H1 (cell line): ENCODE data around the gene FABP6. TPM values are rescaled to one million over a fixed set of nuclear protein-coding genes. Genes with fewer than 3 reads are reported as not detected.
"Not testable (repeated sequence)": the region's sequence is repeated elsewhere in the genome, so short reads cannot be mapped to it uniquely, and the experiment has no call there.

Experiments
- CTCF ChIA-PET: fragments of 300-600 bp; sonication (Branson Sonifier 250); formaldehyde crosslinking; loops from one replicate; lab custom pipeline; 2021; ENCODE audit not compliant: partially characterized antibody; lab: Charles Lee
- POLR2A ChIA-PET: fragments of 300-600 bp; sonication (Branson Sonifier 250); formaldehyde crosslinking; loops from one replicate; lab custom pipeline; 2021; ENCODE audit warnings: inconsistent platforms; ENCODE audit not compliant: partially characterized antibody; lab: Charles Lee
- DNase-seq, 2 experiments: peaks; one replicate each; pipeline versions ENCODE4 v3.0.0 to v3.0.0-alpha.2; 2010 to 2022; ENCODE audit warnings: low spot score in 2 of 2, low read depth in 1 of 2, mixed read lengths in 1 of 2
- FAIRE-seq: peaks from 2 replicates; lab custom pipeline; 2011; peaks lifted over from hg19 to GRCh38; lab: Jason Lieb, UNC
- H2AFZ ChIP-seq: 2 replicates; pipeline ENCODE4 v1.8.1; 2012; ENCODE audit warnings: low read length, inconsistent platforms
- H2AK5ac ChIP-seq: 2 replicates; pipeline ENCODE4 v1.6.1; 2013; ENCODE audit warnings: low read depth, low read length
- H2BK120ac ChIP-seq: replicated peaks from 2 replicates; pipeline ENCODE3; 2013; ENCODE audit warnings: low read depth, low read length, inconsistent platforms
- H2BK12ac ChIP-seq: 2 replicates; pipeline ENCODE4 v1.6.1; 2013; ENCODE audit warnings: low read depth, low read length
- H2BK15ac ChIP-seq: 2 replicates; pipeline ENCODE4 v1.6.1; 2013; ENCODE audit warnings: low read length
- H2BK20ac ChIP-seq: 2 replicates; pipeline ENCODE4 v1.6.1; 2013; ENCODE audit warnings: low read length
- H2BK5ac ChIP-seq: 2 replicates; pipeline ENCODE4 v1.6.1; 2013; ENCODE audit warnings: low read depth, low read length
- H3K14ac ChIP-seq: 2 replicates; pipeline ENCODE4 v1.6.1; 2013; ENCODE audit warnings: inconsistent platforms; ENCODE audit not compliant: insufficient read length
- H3K18ac ChIP-seq: 2 replicates; pipeline ENCODE4 v1.6.1; 2013; ENCODE audit warnings: low read length; ENCODE audit errors: extremely low read depth
- H3K23ac ChIP-seq: 2 replicates; pipeline ENCODE4 v1.6.1; 2013; ENCODE audit warnings: inconsistent platforms; ENCODE audit not compliant: insufficient read length
- H3K23me2 ChIP-seq: 2 replicates; pipeline ENCODE4 v1.6.1; 2013; ENCODE audit warnings: low read depth, low read length
- H3K27ac ChIP-seq: 2 replicates; pipeline ENCODE4 v1.6.1; 2011; ENCODE audit warnings: low read depth, low read length, inconsistent platforms
- H3K27me3 ChIP-seq, 4 experiments: replicated peaks in 1 of 4; 1 replicate in 1 of 4; 2 replicates in 3 of 4; pipeline versions ENCODE4 v1.6.1 to v1.8.1; 2011 to 2013; ENCODE audit warnings: low read length in 3 of 4, mild to moderate bottlenecking in 3 of 4, inconsistent platforms in 2 of 4, mixed read lengths in 2 of 4, moderate library complexity in 1 of 4; ENCODE audit not compliant: control insufficient read depth in 3 of 4, insufficient read depth in 3 of 4; ENCODE audit errors: extremely low read depth in 1 of 4
- H3K36me3 ChIP-seq, 4 experiments: 2 replicates each; pipeline versions ENCODE4 v1.6.1 to v1.8.1; 2011 to 2013; ENCODE audit warnings: mild to moderate bottlenecking in 4 of 4, low read length in 3 of 4, moderate library complexity in 2 of 4, control low read depth in 1 of 4, inconsistent platforms in 1 of 4; ENCODE audit not compliant: insufficient read depth in 4 of 4, control insufficient read depth in 2 of 4
- H3K4ac ChIP-seq: replicated peaks from 2 replicates; pipeline ENCODE3; 2013; ENCODE audit warnings: low read length, low read depth, mixed read lengths, inconsistent platforms; ENCODE audit not compliant: insufficient read length
- H3K4me1 ChIP-seq, 4 experiments: replicated peaks in 1 of 4; 1 replicate in 1 of 4; 2 replicates in 3 of 4; pipeline versions ENCODE4 v1.6.1 to v1.8.1; 2011 to 2013; ENCODE audit warnings: low read length in 3 of 4, inconsistent platforms in 2 of 4, mixed read lengths in 1 of 4; ENCODE audit not compliant: insufficient read depth in 4 of 4, control insufficient read depth in 3 of 4
- H3K4me2 ChIP-seq, 2 experiments: 2 replicates each; pipeline versions ENCODE4 v1.6.1 to v1.8.1; 2011 to 2013; ENCODE audit warnings: low read depth in 2 of 2, low read length in 2 of 2, control low read depth in 1 of 2, inconsistent platforms in 1 of 2, mild to moderate bottlenecking in 1 of 2; ENCODE audit not compliant: insufficient read depth in 1 of 2
- H3K4me3 ChIP-seq, 4 experiments: fragments of 200-600, 300-600 bp in 1 of 4; sonication (generic), shearing (Covaris generic), sonication (Bioruptor Twin) in 1 of 4; 2 replicates each; pipeline versions ENCODE4 v1.5.1 to v1.8.1; 2011 to 2016; ENCODE audit warnings: low read length in 4 of 4, low read depth in 3 of 4, control low read depth in 2 of 4, inconsistent platforms in 2 of 4, mild to moderate bottlenecking in 2 of 4, mixed read lengths in 1 of 4, moderate library complexity in 1 of 4; ENCODE audit not compliant: insufficient read depth in 2 of 4; ENCODE audit errors: extremely low read depth in 1 of 4
- H3K56ac ChIP-seq: replicated peaks from 2 replicates; pipeline ENCODE3; 2013; ENCODE audit warnings: low read depth, mild to moderate bottlenecking, mixed read lengths, low read length, inconsistent platforms; ENCODE audit not compliant: insufficient read length
- H3K79me1 ChIP-seq: 2 replicates; pipeline ENCODE4 v1.6.1; 2013; ENCODE audit warnings: low read depth, low read length, control low read depth
- H3K79me2 ChIP-seq, 2 experiments: 2 replicates each; pipeline versions ENCODE4 v1.6.1 to v1.8.1; 2012 to 2013; ENCODE audit warnings: low read length in 2 of 2, mild to moderate bottlenecking in 2 of 2, inconsistent platforms in 1 of 2; ENCODE audit not compliant: insufficient read depth in 2 of 2, control insufficient read depth in 1 of 2
- H3K9ac ChIP-seq, 4 experiments: replicated peaks in 1 of 4; 1 replicate in 1 of 4; 2 replicates in 3 of 4; pipeline versions ENCODE4 v1.6.1 to v1.8.1; 2011 to 2013; ENCODE audit warnings: low read depth in 3 of 4, low read length in 3 of 4, control low read depth in 2 of 4, mild to moderate bottlenecking in 2 of 4, moderate library complexity in 2 of 4, inconsistent platforms in 1 of 4; ENCODE audit errors: extremely low read depth in 1 of 4
- H3K9me3 ChIP-seq, 2 experiments: 2 replicates each; pipeline versions ENCODE4 v1.6.1 to v1.8.1; 2012 to 2013; ENCODE audit warnings: mild to moderate bottlenecking in 2 of 2, moderate library complexity in 2 of 2, control low read depth in 1 of 2, inconsistent platforms in 1 of 2, low read depth in 1 of 2, low read length in 1 of 2, mixed read lengths in 1 of 2; ENCODE audit not compliant: insufficient read depth in 2 of 2
- H4K20me1 ChIP-seq, 2 experiments: replicated peaks in 1 of 2; 2 replicates each; pipeline versions ENCODE3 to v1.8.1; 2011 to 2013; ENCODE audit warnings: inconsistent platforms in 2 of 2, low read length in 2 of 2, mild to moderate bottlenecking in 1 of 2; ENCODE audit not compliant: insufficient read depth in 2 of 2, control insufficient read depth in 1 of 2
- H4K5ac ChIP-seq: 2 replicates; pipeline ENCODE4 v1.6.1; 2013; ENCODE audit warnings: low read length, low read depth, mixed read lengths, inconsistent platforms; ENCODE audit not compliant: insufficient read length
- H4K8ac ChIP-seq: 2 replicates; pipeline ENCODE4 v1.8.0; 2013; ENCODE audit warnings: mild to moderate bottlenecking, moderate library complexity, low read length, inconsistent platforms; ENCODE audit not compliant: insufficient read depth; ENCODE audit errors: extremely low read depth
- H4K91ac ChIP-seq: replicated peaks from 2 replicates; pipeline ENCODE3; 2013; ENCODE audit warnings: low read length, mixed read lengths, inconsistent platforms; ENCODE audit not compliant: insufficient read length
- WGBS, 2 experiments: shearing (Covaris generic) in 1 of 2; methylation state at CpG; one replicate each; pipeline versions ENCODE4 v1.1.6 to v1.1.7; 2013 to 2015; ENCODE audit warnings: low lambda C conversion rate in 2 of 2, mixed read lengths in 2 of 2, inconsistent platforms in 1 of 2, low coverage in 1 of 2, missing lambda C conversion rate in 1 of 2; ENCODE audit not compliant: insufficient replicate concordance in 2 of 2, insufficient coverage in 1 of 2, insufficient read length in 1 of 2; ENCODE audit errors: extremely low coverage in 1 of 2, missing lambda C conversion rate in 1 of 2; 5-methylcytosine and 5-hydroxymethylcytosine counted together
- polyA plus RNA-seq, 7 experiments: library from polyadenylated mRNA; depleted of rRNA in 3 of 7; stranded (reverse) in 5 of 7; unstranded in 2 of 7; fragments of >200 nt in 5 of 7; fragments of 200-250 nt in 2 of 7; gene quantifications; 1 replicate in 5 of 7; 2 replicates in 1 of 7; 4 replicates in 1 of 7; pipeline versions ENCODE4 v1.2.1 to v1.2.3, GENCODE V29; 2011 to 2013; ENCODE audit warnings: missing spikeins in 2 of 7, mixed read lengths in 2 of 7
- total RNA-seq: library from RNA; stranded (reverse); fragmentation: NEBNext Ultra II Directional; extraction: Animal tissue kit (Norgen Biotek cat#: 25700); gene quantifications from 2 replicates; pipeline ENCODE4 v1.2.1, GENCODE V29; 2021

Gene FABP6
- total and polyA plus RNA-seq, 2 of the 8 experiments (the other 6 are each of a cell fraction or from before 2014, with no cell fraction given) = 4.8 to 6.1 TPM

DNA sequence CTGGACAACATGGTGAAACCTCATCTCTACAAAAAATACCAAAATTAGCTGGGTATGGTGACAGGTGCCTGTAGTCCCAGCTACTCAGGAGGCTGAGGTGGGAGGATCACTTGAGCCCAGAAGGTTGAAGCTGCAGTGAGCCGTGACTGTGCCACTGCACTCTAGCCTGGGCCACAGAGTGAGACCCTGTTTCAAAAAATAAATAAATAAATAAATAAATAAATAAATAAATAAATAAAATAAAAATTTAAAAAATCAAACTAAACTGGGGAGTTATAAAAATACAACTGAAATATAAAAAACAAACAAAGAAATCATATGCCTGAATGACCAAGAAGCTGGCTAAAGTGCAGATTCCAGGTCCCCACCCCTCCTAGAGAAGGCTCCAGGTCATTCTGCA lies 20.3 kb downstream of the FABP6 start:
- H3K9ac ChIP-seq, H3K4me3 ChIP-seq, H3K4ac ChIP-seq, H2AFZ ChIP-seq, DNase-seq, H4K5ac ChIP-seq, H4K91ac ChIP-seq, H3K27ac ChIP-seq, H3K18ac ChIP-seq, H4K8ac ChIP-seq, H2BK120ac ChIP-seq, H3K27me3 ChIP-seq, H3K14ac ChIP-seq, H4K20me1 ChIP-seq, H3K56ac ChIP-seq, H3K4me1 ChIP-seq, H2AK5ac ChIP-seq, H2BK15ac ChIP-seq, FAIRE-seq, H2BK20ac ChIP-seq, H2BK12ac ChIP-seq, H3K4me2 ChIP-seq, H3K79me1 ChIP-seq, H3K79me2 ChIP-seq, H3K23ac ChIP-seq, H2BK5ac ChIP-seq, H3K23me2 ChIP-seq, H3K9me3 ChIP-seq: not testable (repeated sequence)
- POLR2A ChIA-PET = interaction anchor here (1.3 to 3.0 kb wide), 2 partner anchors 12 to 17 kb away, joined by 6 to 7 read pairs; no protein-coding TSS in a partner anchor
- CTCF ChIA-PET = interaction anchor here (0.6 to 29.3 kb wide), 6 partner anchors 14 to 97 kb away, joined by 3 to 362 read pairs (median 12); no protein-coding TSS in a partner anchor
- peaks cover 13 to 29% (median 24%) of the 10 kb centered on the region in 4 experiments; a peak in 6 of 8 replicates for H3K36me3 ChIP-seq
- 100% methylated on average over 1 of the region's 1 CpG; no CpG with 5 or more reads in 1 of the 2 experiments for WGBS, 2 experiments
